Measurements from ENCODE around the gene PSMB4. TPM values are rescaled to one million over a fixed set of nuclear protein-coding genes. Genes with fewer than 3 reads are reported as not detected.
"Not testable (repeated sequence)": the region's sequence is repeated elsewhere in the genome, so short reads cannot be mapped to it uniquely, and the experiment has no call there.

The PSMB4 gene
- total RNA-seq, 1 donor = 148 TPM

- Histone ChIP-seq H3K4me1 (ENCODE audit: insufficient read depth, low read length) (peaks cover 14% of the 10 kb centered on the region), H3K4me3 (ENCODE audit: low read length) (no peak within 1 kb of the TSS), H3K27me3 (ENCODE audit: insufficient read depth, low read length) (no peaks in the 10 kb centered on the region), H3K9me3 (ENCODE audit: low read depth, low read length) (no peaks in the 10 kb centered on the region)
Observed at GRCh38 chr1:151372058-151372934, 27.1 kb upstream of the PSMB4 start, which contains the start of gene SELENBP1. TSS of gene SELENBP1 (minus strand) at chr1:151372705. CDS start at chr1:151372641, 64 bp downstream.

DNA sequence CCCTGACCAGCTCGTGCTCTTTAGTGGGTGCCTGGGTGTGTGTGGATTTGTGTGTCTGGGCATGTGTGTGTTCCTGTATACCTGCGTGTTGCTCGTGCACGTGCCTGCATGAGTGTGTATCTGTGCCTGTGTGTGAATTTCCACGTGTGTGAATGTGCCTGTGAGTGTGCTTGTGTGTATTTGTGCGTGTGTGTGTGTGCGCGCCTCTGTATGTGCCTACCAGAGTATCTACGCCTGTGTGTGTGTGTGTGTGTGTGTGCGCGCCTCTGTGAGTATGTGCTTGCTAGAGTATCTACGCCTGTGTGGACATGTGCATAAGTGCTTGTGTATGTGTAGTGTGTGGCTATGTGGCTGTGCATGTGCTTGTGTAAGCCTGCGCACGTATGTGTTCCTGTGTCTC, 26.2 kb upstream of the PSMB4 start:
- no peaks in the 10 kb centered on the region for H3K9me3 ChIP-seq (ENCODE audit: low read depth, low read length)
- H3K4me1 ChIP-seq (ENCODE audit: insufficient read depth, low read length) = peaks cover 14% of the 10 kb centered on the region
- no peaks in the 10 kb centered on the region for H3K27me3 ChIP-seq (ENCODE audit: insufficient read depth, low read length)
- H3K4me3 ChIP-seq (ENCODE audit: low read length) = no peak overlapping the region

DNA sequence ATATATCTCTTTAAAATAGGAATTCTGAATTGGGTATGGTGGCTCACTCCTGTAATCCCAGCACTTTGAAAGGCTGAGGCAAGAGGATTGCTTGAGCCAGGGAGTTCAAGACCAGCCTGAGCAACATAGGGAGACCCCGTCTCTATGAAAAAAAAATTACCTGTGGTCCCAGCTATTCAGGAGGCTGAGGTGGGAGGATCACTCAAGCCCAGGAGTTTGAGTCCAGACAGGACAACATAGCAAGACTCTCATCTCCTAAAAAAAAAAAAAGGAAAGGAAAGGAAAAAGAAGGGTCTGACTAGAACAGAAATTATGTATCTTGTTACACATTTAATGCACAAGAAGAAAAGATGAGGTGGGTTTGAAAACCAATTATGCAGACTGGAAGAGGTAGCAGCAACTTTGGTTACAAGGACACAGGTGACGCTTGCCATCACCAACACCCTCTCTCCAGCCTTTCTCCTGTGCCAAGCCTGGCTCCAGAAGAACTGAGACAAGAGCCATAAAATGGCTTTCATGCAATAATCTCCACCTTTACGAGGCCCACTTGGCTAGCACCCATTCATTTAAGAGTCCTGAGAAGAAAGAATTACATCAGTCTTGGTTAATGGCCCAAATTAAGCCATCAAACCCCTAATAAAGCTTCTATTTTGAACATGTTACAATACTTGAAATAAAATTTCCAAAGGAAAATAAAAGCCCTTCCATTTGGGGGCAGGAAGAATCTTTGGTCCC, 22.1 kb upstream of the PSMB4 start:
- Histone ChIP-seq H3K4me1 (ENCODE audit: insufficient read depth, low read length) (no peaks in the 10 kb centered on the region), H3K9me3 (ENCODE audit: low read depth, low read length) (no peaks in the 10 kb centered on the region), H3K4me3 (ENCODE audit: low read length) (no peak overlapping the region), H3K27me3 (ENCODE audit: insufficient read depth, low read length) (no peaks in the 10 kb centered on the region)

DNA sequence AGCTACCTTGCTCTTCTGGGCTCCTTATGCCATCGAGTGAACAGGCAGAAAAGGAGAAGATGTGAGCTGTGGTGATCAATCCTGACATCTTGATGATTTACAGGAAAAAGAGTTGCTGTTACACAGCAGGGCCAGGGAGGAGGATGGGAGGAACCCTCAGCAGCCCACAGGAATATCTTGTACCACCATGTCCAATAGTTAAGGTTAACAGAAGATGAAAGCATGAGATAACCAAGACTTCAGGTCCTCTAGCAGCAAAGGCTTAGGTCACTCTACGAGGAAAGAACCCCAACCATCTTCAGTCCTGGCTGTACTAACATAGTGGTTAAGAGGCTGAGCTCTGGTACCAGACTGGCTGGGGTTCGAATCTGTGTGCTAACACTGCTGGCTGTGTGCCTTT, 14.8 kb upstream of the PSMB4 start:
- H3K4me3 ChIP-seq (ENCODE audit: low read length) = no peak overlapping the region
- H3K4me1 ChIP-seq (ENCODE audit: insufficient read depth, low read length) = no peaks in the 10 kb centered on the region
- no peaks in the 10 kb centered on the region for H3K27me3 ChIP-seq (ENCODE audit: insufficient read depth, low read length)
- no peaks in the 10 kb centered on the region for H3K9me3 ChIP-seq (ENCODE audit: low read depth, low read length)

DNA sequence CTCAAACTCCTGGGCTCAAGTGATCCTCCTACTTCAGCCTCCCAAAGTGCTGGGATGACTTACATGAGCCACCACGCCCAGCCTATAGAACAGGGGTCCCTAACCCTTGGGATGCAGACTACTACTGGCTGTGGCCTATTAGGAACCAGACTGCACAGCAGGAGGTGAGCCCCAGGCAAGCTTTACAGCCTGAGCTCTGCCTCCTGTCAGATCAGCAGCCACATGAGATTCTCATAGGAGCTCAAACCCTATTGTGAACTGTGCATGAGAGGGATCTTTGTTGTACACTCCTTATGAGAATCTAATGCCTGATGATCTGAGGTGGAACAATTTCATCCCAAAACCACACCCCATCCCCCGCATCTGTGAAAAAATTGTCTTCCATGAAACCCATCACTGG, 13.4 kb upstream of the PSMB4 start:
- Histone ChIP-seq H3K4me3 (ENCODE audit: low read length) (no peak overlapping the region), H3K9me3 (ENCODE audit: low read depth, low read length) (no peaks in the 10 kb centered on the region), H3K27me3 (ENCODE audit: insufficient read depth, low read length) (no peaks in the 10 kb centered on the region)

GRCh38 chr1:151390221-151391078, 8.9 kb upstream of the PSMB4 start:
- H3K9me3 ChIP-seq (ENCODE audit: low read depth, low read length); H3K4me3 ChIP-seq (ENCODE audit: low read length); H3K27me3 ChIP-seq (ENCODE audit: insufficient read depth, low read length); H3K4me1 ChIP-seq (ENCODE audit: insufficient read depth, low read length): not testable (repeated sequence)

More for the DNA sequence above, 13.4 kb upstream of the PSMB4 start:
- no peaks in the 10 kb centered on the region for H3K4me1 ChIP-seq (ENCODE audit: insufficient read depth, low read length)

GRCh38 chr1:151391079-151391563, 8.3 kb upstream of the PSMB4 start:
- Histone ChIP-seq H3K27me3 (ENCODE audit: insufficient read depth, low read length) (no peaks in the 10 kb centered on the region), H3K4me1 (ENCODE audit: insufficient read depth, low read length) (no peaks in the 10 kb centered on the region), H3K9me3 (ENCODE audit: low read depth, low read length) (no peaks in the 10 kb centered on the region), H3K4me3 (ENCODE audit: low read length) (no peak overlapping the region)

- no peaks in the 10 kb centered on the region for H3K27me3 ChIP-seq (ENCODE audit: insufficient read depth, low read length)
- no peaks in the 10 kb centered on the region for H3K9me3 ChIP-seq (ENCODE audit: low read depth, low read length)
- peaks cover 3% of the 10 kb centered on the region for H3K4me1 ChIP-seq (ENCODE audit: insufficient read depth, low read length)
Observed at GRCh38 chr1:151393583-151393982, 5.8 kb upstream of the PSMB4 start.

DNA sequence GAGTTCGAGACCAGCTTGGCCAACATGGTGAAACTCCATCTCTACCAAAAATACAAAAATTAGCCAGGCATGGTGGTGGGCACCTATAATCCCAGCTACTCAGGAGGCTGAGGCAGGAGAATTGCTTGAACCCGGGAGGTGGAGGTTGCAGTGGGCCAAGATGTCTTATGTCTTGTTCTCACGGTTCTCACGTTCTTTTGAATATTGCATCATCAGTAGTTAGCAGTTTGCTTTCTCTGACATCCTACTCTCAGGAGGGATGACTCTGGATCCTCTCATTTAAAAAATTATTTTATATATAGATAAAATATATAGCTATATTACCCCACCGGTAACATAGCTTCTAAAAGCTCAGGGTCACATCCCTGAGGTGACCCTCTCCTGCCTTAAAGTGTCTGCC, 3.1 kb upstream of the PSMB4 start:
- peaks cover 23% of the 10 kb centered on the region for H3K4me1 ChIP-seq (ENCODE audit: insufficient read depth, low read length)
- not testable (repeated sequence) for H3K27me3 ChIP-seq (ENCODE audit: insufficient read depth, low read length)

More at GRCh38 chr1:151393583-151393982, 5.8 kb upstream of the PSMB4 start:
- H3K4me3 ChIP-seq (ENCODE audit: low read length) = no peak overlapping the region

DNA sequence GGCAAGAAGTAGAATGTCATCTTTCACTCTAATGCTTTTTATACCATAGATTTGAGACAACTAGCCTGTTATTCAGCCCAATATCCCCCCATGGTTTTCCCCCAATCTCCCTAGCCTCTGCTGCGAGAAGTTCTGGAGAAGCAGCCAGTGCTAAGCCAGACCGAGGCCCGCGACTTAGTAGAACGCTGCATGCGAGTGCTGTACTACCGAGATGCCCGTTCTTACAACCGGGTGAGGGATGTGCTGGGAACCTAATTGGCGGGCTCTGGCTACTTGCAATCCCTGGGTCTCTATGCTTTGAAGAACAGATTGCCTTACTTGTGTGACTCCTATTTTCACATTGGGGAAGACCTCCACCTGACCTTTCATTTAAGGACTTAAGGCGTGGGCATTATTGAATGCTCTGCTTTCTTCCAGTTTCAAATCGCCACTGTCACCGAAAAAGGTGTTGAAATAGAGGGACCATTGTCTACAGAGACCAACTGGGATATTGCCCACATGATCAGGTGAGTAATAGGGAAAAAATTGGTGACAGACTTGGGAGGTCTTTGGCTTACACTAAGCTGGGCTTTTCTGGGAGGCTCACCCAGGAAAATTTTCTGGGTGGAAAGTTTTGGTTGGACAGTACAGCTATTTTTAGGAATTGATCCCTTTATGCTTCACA, 1.9 kb downstream of the PSMB4 start:
- Histone ChIP-seq H3K9me3 (ENCODE audit: low read depth, low read length) (no peaks in the 10 kb centered on the region), H3K27me3 (ENCODE audit: insufficient read depth, low read length) (no peaks in the 10 kb centered on the region), H3K4me3 (ENCODE audit: low read length) (no peak overlapping the region), H3K4me1 (ENCODE audit: insufficient read depth, low read length) (peaks cover 23% of the 10 kb centered on the region)

More for the DNA sequence above, 3.1 kb upstream of the PSMB4 start:
- not testable (repeated sequence) for H3K4me3 ChIP-seq (ENCODE audit: low read length); H3K9me3 ChIP-seq (ENCODE audit: low read depth, low read length)

- Histone ChIP-seq H3K4me1 (ENCODE audit: insufficient read depth, low read length) (peaks cover 23% of the 10 kb centered on the region), H3K27me3 (ENCODE audit: insufficient read depth, low read length) (no peaks in the 10 kb centered on the region), H3K9me3 (ENCODE audit: low read depth, low read length) (no peaks in the 10 kb centered on the region), H3K4me3 (ENCODE audit: low read length) (no peak overlapping the region)
Observed at GRCh38 chr1:151401860-151402259, 2.5 kb downstream of the PSMB4 start.

- Histone ChIP-seq H3K4me1 (ENCODE audit: insufficient read depth, low read length) (peaks cover 23% of the 10 kb centered on the region), H3K4me3 (ENCODE audit: low read length) (no peak overlapping the region), H3K9me3 (ENCODE audit: low read depth, low read length) (no peaks in the 10 kb centered on the region)
Observed at GRCh38 chr1:151402764-151403163, 3.4 kb downstream of the PSMB4 start.

DNA sequence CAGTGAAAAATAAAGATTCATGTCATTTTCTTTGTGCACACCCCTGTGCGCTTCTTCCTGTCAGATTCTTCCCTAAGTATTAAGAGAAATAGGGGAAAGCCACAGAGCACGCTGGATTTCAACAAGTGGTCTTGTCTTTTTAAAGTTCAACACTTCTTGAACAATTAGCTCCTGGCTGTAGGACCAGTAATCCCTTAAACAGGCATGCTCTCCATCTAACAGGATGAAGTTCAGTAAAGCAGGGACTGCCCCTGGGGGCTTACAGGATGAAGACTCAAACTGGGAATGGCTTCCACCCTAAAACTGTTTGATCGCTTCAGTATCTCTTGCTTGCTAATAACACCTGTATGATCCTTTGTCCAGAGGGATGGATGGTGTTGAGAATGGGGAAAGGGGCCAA, 4.2 kb downstream of the PSMB4 start:
- Histone ChIP-seq H3K4me1 (ENCODE audit: insufficient read depth, low read length) (peaks cover 20% of the 10 kb centered on the region), H3K9me3 (ENCODE audit: low read depth, low read length) (no peaks in the 10 kb centered on the region), H3K27me3 (ENCODE audit: insufficient read depth, low read length) (no peaks in the 10 kb centered on the region), H3K4me3 (ENCODE audit: low read length) (no peak overlapping the region)

More at GRCh38 chr1:151402764-151403163, 3.4 kb downstream of the PSMB4 start:
- H3K27me3 ChIP-seq (ENCODE audit: insufficient read depth, low read length) = no peaks in the 10 kb centered on the region
